Body of pancreas (tissue), 4 donors: ENCODE measurements around the gene IZUMO3.

ENCODE experiments used
- CTCF ChIP-seq, 7 experiments: fragments of 450-650 bp in 4 of 7; fragments of 200-600 bp in 3 of 7; sonication (generic) in 3 of 7; IDR thresholded peaks; one replicate each; pipeline ENCODE4 v1.5.1; 2016 to 2019; ENCODE audit warnings: antibody characterized with exemption in 7 of 7
- POLR2A ChIP-seq, 3 donors: fragments of 450-650 bp; IDR thresholded peaks; one replicate each; pipeline ENCODE4 v1.6.1; 2016; ENCODE audit warnings: antibody characterized with exemption in 3 of 3, mild to moderate bottlenecking in 2 of 3

GRCh38 chr9:24518545-24518944 is 27.2 kb downstream of the IZUMO3 start:
- TF ChIP-seq CTCF (IDR thresholded peaks at IDR 0.05), result no peak
- no peak for TF ChIP-seq POLR2A (IDR thresholded peaks at IDR 0.05)
